Activated T-cell treated with anti-CD3 and anti-CD28 coated beads for 48 hours (primary cell): ENCODE results near the gene DTNB.
A peak's percentile ranks its signal among the peaks of the same experiment; 100 is the strongest.
"Not testable (repeated sequence)": the region's sequence is repeated elsewhere in the genome, so short reads cannot be mapped to it uniquely, and the experiment has no call there.

ENCODE experiments used
- DNase-seq: peaks from one replicate; pipeline ENCODE4 v3.0.0-alpha.2; 2020; ENCODE audit warnings: low read depth

DTNB gene

DNA sequence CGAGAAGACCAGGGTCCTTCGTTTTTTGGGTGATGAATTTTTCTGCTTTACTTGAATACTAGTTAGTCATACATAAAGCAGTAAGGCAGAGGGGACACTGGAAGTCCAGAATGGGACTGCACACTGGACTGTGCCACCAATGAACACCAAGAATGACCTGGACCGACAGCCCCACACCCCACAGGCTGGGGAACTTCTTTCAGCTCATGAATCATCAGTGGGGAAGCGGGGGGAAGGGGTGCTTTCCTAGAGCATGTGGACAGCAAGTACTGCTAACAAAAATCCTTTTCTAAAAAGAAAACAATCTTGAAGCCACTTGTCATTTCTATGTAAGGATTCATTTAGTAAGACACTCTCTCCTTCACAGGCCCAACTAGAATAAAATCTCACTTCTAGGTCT lies 86.0 kb downstream of the DTNB start:
- peak; percentile 10 for DNase-seq

DNA sequence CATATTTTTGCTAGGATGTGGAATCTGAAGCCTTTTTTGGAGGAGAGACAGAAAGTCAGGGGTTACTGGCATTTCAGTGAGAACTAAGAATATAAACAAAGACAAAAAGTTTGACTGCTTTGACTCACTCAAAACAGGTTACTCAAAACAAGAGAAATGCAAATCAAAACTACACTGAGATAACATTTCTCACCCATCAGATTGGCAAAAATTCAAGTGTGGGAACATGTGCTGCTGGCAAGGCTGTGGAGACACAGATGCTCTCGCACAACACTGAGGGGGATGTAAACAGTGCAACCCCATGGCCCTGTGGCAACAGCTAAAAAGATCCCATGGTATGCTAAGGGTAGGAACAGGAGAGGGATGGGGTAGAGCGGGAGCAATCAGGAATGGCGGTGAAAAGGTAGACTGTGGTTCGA lies 86.6 kb downstream of the DTNB start:
- DNase-seq, result no peak

DNA sequence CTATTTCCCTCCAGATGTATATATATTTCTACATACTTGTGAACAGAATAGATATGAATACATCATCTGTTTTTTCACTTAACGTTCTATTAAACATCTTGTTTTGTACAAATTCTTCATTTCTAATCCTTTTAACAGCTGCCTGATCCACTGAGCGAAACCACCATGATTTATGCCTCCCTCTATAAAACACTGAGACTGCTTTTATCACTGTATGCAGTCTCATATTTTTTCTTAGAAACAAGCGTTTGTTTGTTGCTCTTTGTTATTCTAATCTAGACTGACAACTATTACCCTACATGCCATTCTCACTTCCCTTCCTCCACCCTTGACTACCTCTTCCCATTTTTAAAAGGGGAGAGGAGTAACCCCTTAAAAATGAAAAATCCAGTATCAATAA lies 88.2 kb downstream of the DTNB start:
- DNase-seq, result no peak

DNA sequence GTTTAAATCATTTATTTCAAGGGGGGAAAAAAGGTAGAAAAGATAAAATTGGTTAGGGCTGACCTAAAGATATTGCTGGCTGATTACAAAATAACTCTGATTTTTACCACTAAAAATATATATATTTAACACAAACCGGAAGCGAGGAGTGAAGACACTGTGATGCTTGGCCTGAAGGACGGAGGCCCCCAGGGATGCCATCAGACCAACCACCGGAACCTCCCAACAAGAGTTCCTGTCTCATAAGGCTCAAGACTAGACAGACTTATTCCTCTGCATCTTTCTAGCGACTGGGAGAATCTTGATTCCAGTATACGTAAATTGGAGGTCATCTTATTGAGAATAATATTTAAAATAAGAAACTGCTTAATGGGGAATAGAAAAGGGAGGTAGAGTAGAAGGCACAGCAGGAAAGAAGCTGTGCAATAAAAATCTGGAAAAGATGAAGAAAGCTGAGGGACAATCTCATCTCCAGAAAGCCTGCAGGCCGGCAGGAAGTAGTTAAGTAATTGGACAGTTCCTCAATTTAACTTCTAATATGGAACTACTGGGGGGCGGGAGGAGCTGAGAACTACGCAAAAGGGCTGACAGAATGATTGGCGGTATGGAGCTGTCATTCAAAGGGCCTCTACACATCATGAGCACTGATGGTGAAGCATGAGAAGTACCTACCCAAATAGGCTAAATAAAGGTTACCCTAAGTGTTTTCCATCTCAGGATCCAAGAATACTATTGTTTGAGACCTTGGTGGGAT lies 91.1 kb downstream of the DTNB start:
- no peak for DNase-seq

DNA sequence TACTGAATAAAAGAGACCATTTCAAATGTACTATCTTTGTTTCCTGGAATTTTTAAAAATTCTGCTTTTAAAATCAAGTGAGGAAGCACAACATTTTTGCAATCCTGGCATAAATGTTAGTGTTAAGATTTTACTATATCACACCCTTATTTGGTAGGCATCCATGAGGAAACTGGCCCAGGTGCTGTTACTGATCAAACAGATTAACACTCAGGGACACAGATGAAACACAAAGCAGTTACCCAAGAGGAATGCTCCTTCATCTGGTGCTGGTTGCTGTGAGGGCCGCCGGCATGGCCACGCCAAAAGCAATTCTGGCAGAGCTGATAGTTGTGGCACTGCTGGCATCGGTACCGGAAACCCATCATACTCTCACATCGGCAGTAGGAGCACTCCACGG lies 96.8 kb downstream of the DTNB start:
- no peak for DNase-seq

DNA sequence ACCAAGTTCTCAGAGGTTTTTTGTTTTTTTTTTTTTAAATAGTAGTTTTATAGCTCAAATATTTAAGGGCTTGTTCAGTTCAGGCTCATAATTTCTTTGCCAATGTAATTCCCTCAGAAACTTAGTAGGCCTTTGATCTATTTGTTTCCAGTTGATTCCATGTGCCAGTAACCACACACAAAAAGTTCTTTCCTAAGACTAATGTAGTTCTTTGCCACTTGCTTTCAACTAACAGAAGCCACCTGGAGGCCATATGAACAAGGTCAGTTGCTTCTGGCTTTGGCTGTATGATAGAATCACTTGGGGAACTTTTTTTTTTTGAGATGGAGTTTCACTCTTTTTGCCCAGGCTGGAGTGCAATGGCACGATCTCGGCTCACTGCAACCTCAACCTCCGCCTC lies 100.7 kb downstream of the DTNB start:
- DNase-seq, result no peak

DNA sequence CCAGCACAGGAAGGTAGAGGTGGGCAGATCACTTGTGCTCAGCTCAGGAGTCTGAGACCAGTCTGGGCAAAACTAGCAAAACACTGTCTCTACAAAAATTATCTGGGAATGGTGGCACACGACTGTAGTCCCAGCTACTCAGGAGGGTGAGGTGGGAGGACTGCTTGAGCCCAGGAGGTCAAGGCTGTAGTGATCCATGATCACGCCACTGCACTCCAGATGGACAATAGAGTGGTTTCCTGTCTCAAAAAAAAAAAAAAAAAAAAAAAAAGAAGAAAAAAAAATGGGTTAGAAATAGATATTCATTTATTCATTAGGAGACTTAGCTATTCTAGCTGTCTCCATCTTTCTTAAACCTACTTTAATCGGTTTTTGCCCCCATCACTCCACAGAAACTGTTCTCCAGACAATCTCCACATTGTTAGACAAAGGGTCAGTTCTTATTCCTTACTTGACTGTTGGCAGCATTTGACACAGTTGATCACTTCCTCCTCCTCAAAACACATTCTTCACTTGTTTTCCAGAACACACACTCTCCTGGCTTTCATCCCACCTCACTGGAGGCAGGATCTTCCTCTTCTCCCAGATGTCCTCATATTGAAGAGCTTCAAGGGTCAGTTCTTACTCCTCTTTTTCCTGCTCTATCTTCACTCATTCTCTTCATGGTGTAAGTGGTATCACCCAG lies 103.1 kb downstream of the DTNB start:
- no peak for DNase-seq

DNA sequence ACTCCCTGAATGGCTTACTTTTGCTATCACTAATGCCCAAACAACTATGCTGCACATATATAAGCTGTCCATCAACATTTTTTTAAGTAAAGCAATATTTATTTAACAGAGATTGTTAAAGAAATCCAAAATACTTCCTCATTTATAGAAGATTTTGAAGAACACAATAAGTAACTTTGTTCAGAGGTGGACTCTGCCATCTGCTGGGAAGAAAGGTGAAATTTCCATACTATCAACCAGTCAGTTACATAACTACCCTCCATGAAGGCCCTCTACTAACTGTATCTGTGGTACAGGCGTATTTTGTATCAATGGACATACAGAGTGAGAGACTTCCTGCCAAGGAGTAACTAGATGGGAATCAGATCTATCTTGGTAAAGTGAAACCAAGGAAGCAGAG lies 106.0 kb downstream of the DTNB start:
- DNase-seq, result no peak

DNA sequence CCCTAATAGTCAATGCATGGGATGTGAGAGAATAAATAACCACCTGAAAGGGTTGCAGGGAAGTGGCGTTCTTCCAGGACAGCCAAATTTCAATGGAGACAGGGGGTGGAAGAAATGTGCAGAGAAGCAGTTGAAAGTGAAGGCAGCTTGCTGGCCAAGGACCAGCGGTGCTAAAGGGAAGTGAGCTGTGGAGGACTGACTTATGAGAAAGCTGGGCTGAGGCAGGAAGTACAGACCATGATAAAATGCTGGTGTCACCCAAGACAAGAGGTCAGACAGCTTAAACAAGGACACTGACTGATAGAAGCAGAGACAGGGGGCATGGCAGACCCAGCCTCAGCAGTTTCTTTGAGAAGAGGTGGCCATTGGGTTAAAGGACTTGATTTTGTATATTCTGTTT lies 106.7 kb downstream of the DTNB start:
- no peak for DNase-seq

DNA sequence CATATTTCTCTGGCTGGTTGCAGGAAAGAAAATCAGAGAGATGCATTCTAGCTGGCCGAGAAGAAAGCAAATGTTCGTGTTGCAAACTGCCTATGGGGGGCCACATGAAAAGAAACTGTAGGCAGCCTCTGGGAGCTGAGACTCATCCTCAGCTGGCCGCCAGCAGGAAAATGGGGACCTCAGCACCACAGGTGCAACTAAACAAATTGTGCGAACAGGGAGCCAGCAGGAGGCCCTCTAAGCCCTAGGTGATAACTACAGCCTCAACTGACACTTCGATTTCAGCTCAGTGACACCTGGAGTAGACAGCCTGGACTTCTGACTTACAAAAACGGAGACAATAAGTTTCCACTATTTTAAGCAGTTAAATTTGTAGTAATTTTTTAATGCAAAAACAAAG lies 107.3 kb downstream of the DTNB start:
- DNase-seq, result no peak

DNA sequence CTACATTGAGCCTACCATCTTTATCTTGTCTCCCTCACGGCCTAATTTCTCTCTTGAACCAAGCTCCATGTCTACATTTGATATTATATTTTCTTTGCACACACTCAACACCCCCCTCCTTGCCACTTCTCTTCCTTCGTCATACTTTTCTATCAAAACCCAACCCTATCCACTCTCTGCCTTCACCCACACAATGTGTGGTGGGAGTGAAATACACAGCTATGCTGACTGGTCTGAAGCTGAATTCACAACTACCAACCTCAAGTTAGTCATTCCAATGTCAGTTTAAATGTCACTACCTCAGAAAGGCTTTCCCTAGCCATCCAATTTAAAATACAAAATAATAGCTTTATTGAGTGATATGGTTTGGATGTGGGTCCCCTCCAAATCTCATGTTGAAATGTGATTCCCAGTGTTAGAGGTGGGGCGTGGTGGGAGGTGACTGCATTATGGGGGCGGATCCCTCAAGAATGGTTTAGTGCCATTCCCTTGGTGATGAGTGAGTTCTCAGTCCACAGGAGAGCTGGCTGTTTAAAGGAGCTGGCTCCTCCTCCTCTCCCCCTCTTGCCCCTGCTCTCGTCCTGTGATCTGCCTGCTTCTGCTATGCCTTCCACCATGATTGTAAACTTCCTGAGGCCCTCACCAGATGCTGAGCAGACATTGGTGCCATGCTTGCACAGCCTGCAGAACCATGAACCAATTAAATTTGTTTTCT lies 112.1 kb downstream of the DTNB start:
- DNase-seq, result peak; percentile 12

DNA sequence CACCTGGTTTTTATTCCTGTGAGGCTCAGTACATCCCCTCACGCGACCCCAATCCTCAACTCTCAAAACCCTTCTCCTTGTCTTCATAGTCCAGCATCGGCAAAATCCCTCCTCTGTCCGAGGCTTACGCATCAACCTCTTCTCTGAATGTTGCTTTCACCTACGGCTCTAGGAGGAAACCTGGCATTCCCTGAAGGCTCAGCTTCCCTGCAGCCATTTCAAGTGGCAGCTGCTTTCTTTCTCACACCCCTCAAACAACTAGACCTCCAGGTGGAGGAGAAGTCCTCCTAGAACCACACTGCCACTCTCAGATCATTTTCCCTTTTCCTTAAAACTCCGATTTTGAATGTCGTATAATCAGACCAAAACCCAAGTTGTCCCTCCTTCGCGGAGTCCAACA lies 114.2 kb downstream of the DTNB start:
- no peak for DNase-seq

DNA sequence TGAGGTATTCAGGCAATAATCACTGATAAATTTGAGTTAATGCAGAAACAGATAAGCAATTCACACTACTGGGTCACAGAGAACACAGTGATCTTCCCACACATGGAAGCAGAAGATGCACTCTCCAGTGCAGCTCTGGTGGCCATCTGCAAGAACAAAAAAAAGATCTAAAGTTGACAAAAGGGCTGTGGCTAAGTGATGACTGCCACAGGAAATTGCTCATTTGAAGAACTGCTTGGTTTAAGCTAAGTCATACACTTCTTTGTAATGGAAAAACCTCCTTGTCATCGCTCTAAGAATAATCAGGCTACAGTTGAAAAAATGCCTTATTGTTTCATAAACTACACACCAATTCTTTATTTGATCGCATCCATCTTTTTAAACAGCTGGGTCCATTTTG lies 115.1 kb downstream of the DTNB start:
- peak; percentile 9 for DNase-seq

DNA sequence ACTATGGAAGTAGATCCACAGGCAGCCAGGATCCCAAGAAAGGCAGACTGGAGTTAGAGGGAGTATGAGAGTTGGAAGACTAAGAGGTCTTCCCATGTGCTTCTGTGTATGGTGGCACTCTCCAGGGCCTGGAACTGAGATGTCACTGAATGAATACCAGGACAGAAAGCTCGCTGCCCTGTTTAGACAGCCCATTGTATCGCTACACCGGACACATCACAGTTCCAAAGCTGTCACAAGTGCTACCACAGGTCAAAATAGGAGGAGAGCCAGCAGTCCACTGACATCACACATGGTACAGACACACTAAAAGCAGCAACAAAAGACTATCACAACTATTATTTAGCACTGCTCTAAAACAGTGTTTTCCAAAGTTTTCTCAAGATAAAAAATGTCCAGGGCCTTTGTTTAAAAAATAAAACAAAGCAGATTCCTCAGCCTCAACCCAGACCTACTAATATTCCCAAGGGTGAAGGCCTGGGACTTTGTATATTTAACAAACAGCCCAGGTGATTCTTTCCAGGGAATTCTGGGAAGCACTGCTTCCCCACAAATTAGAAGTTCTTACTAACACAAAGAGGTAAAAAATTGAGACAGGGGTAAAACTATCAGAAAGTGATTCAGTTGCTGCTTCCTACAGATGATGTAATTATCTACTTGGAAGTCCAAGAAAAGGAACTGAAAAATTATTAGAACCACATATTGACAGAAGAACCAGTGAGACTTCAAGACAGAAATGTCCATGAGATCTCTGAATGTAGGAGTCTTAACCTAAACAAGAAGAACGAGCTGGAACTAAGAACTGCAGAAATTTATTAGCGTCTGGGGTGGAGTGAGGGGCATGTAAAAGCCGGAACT lies 116.0 kb downstream of the DTNB start:
- no peak for DNase-seq

DNA sequence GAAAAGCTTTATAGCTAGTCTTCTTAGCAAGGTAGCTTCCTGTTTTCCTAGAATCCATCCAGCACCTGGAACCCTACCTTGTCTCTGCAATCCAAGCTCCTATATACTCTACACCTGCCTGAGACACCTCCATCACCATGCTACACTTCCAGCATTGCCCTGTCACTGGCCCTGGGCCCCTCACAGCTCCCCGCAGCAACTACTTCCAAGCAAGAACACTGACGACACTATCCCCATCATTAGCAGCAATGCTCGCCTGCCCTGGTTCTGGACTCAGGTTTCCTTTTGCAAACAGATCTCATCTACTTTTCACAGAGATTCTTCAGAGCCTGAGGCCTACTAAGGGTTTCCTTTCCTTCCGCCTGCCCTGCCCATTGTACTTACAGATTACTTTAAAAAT lies 121.1 kb downstream of the DTNB start:
- no peak for DNase-seq

DNA sequence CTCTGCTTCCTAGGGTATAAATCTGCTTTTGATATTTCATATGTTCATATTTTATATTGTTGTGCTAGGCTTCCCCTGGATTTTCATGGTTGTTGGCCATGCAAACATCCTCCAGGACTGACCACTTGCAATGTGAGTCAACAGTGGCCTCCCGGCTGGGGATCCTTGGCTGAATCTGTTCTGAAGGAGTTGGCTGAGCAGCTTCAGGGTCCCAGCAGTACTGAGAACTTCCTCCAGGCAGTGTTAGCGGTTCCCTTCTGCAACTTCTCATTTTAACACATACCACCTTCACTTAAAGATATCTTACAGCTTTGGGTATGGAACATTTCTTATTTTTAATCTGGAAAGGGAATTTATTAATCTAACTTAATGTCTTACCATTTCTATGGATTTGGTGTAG lies 122.1 kb downstream of the DTNB start:
- DNase-seq, result no peak

DNA sequence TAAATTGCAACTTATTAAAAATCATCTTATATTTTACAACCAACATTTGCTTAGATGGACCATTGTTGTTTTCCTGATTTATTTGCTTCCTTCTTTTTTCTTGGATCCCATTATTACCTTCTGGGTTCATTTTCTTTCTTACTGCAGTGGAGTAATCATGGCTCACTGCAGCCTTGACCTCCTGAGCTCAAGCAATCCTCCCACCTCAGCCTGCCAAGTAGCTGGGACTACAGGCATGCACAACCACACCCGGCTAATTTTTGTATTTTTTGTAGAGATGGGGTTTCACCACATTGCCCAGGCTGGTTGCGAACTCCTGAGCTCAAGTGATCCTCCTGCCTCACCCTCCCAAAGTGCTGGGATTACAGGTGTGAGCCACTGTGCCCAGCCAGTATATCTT lies 123.8 kb downstream of the DTNB start:
- DNase-seq, result not testable (repeated sequence)

DNA sequence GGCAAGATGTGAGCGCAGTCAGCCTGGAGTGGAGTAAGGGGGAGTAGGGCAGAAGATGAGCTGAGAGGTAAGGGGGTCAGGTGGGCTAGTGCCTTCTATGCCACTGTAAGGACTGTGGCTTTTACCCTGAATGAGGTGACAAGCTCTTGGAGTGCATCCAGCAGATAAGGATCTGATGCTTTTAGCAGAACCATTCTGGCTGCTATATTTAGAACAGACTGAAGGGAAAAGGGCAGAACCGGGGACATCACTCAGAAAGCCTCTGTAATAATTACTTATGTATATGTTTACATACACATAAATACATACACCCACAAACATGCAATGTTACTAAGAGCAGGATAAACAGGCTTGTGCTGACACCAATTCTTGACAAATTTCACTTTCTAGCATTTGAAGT lies 124.8 kb downstream of the DTNB start:
- no peak for DNase-seq

DNA sequence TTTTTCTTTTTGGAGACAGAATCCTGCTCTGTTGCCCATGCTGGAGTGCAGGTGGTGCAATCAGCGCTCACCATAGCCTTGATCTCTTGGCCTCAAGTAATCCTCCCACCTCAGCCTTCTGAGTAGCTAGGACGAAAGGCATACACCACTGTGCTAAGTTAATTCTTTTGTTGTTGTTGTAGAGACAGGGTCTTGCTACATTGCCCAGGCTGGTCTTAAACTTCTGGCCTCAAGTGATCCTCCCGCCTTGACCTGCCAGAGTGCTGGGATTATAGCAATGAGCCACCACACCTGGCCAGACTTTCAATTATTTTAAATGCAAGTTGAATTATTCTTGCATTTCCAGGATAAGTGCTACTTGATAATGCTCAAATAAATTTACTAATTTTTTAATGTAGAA lies 126.5 kb downstream of the DTNB start:
- no peak for DNase-seq

DNA sequence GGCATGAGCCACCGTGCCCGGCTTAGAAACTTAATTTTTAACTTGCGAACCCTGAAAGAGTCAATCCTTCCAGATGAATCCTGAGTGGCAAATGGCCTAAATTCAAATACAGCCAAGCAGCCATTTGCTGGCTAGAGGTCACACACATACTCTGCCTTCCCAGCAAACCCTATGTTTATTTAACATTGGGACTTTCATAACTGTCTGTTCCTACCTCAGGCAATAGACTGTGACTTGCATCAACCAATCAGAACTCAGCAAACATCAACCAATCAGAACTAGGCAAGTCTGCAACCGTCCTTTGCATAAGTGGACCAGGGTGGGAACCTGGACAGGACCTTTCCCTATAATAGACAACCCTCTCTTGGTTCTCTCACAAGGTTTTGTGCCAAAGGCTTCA lies 127.5 kb downstream of the DTNB start:
- DNase-seq, result no peak

DNA sequence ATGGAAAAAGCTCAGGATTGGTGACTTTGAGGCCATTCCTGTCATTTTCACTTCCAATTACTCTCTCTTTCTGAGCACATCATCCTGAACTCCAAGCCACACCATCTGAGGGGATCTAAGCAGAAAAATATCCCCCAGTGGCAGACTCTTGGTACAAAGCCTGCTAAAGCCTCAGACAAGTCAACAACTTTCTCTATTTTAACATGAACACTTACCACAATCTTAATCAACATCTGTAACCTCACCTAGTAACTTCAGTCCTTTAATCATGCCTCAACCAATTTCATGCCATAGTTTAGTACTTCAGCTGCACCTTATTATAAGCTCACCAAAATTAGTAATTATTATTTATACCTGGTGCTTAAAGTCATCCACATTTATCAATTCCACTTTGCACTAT lies 128.9 kb downstream of the DTNB start:
- DNase-seq, result no peak

DNA sequence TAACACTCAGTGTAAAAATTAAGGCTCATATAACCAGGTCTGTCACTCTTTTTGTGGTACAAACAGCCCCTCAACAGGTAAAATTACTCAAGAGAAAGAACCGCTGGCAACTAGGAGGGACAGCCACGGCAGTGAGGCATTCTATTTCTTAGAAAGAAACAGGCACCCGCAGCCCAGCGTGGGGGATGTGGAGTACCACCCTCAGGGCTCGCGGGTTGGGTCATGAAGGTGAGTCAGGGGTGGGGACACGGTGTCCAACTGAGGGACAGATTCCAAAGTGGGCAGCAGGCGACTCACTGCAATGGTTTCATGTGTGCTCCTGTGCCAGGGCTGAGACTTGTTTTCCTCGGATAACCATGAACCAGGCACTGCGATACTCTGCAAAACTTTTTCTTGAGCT lies 129.4 kb downstream of the DTNB start:
- no peak for DNase-seq
